GM21360 (cell line): Measurements from ENCODE around the gene ATP6AP1.
A peak's percentile ranks its signal among the peaks of the same experiment; 100 is the strongest.

Experiments used
- ATAC-seq: cut with Tn5 transposase; IDR thresholded peaks from one replicate; pipeline ENCODE4 v1.9.1; 2021; ENCODE audit warnings: mild to moderate bottlenecking, moderate library complexity; ENCODE audit not compliant: unreplicated experiment

Gene ATP6AP1

GRCh38 chrX:154446430-154446829 is 18.0 kb downstream of the ATP6AP1 start:
- no peak for ATAC-seq

GRCh38 chrX:154448484-154448883 is 20.0 kb downstream of the ATP6AP1 start:
- no peak for ATAC-seq

GRCh38 chrX:154449618-154450017 is 21.1 kb downstream of the ATP6AP1 start:
- ATAC-seq, result no peak

GRCh38 chrX:154450312-154450711 is 21.8 kb downstream of the ATP6AP1 start:
- ATAC-seq, result no peak

GRCh38 chrX:154452823-154453222 is 24.3 kb downstream of the ATP6AP1 start:
- ATAC-seq, result no peak

GRCh38 chrX:154457491-154458115 is 29.1 kb downstream of the ATP6AP1 start:
- peak; percentile 50 for ATAC-seq

- ATAC-seq, result peak; percentile 50
Measured at GRCh38 chrX:154458116-154458953, 29.9 kb downstream of the ATP6AP1 start, which contains the start of gene PLXNA3. PLXNA3 (plus strand) TSS chrX:154458281; CDS start chrX:154460184, 1,903 bp downstream.

- no peak for ATAC-seq
Measured at GRCh38 chrX:154458954-154459778, 30.7 kb downstream of the ATP6AP1 start.

- ATAC-seq, result no peak
Measured at GRCh38 chrX:154459832-154460231, 31.4 kb downstream of the ATP6AP1 start.

GRCh38 chrX:154460326-154460725 is 31.8 kb downstream of the ATP6AP1 start:
- no peak for ATAC-seq

GRCh38 chrX:154462396-154462795 is 33.9 kb downstream of the ATP6AP1 start:
- no peak for ATAC-seq

- ATAC-seq, result no peak
Measured at GRCh38 chrX:154463611-154464220, 35.2 kb downstream of the ATP6AP1 start.

GRCh38 chrX:154464806-154465365 is 36.4 kb downstream of the ATP6AP1 start:
- no peak for ATAC-seq

- ATAC-seq, result no peak
Measured at GRCh38 chrX:154465601-154466000, 37.1 kb downstream of the ATP6AP1 start.

GRCh38 chrX:154466036-154466435 is 37.6 kb downstream of the ATP6AP1 start:
- ATAC-seq, result no peak

GRCh38 chrX:154466907-154467306 is 38.4 kb downstream of the ATP6AP1 start:
- no peak for ATAC-seq

- no peak for ATAC-seq
Measured at GRCh38 chrX:154467556-154467955, 39.1 kb downstream of the ATP6AP1 start.

GRCh38 chrX:154468217-154468616 is 39.7 kb downstream of the ATP6AP1 start:
- no peak for ATAC-seq

- ATAC-seq, result no peak
Measured at GRCh38 chrX:154469114-154469513, 40.6 kb downstream of the ATP6AP1 start.

GRCh38 chrX:154469880-154470279 is 41.4 kb downstream of the ATP6AP1 start:
- ATAC-seq, result no peak

GRCh38 chrX:154470434-154470833 is 42.0 kb downstream of the ATP6AP1 start:
- ATAC-seq, result no peak
